Dermis microvascular lymphatic vessel endothelial cell (primary cell): ENCODE results near the gene GALNT18. TPM values are rescaled to one million over a fixed set of nuclear protein-coding genes. Genes with fewer than 3 reads are reported as not detected.

ENCODE experiments used
- DNase-seq, 2 donors: peaks; one replicate each; pipeline versions ENCODE4 v3.0.0 to v3.0.0-alpha.2; 2010; ENCODE audit warnings: low read depth in 2 of 2
- total RNA-seq: library from RNA; depleted of rRNA; stranded (reverse); fragments of >200 nt; gene quantifications from 2 replicates; pipeline ENCODE4 v1.2.1, GENCODE V29; 2014

GALNT18 gene
- total RNA-seq, 1 donor from 2014 or later: 81.3 TPM

DNA sequence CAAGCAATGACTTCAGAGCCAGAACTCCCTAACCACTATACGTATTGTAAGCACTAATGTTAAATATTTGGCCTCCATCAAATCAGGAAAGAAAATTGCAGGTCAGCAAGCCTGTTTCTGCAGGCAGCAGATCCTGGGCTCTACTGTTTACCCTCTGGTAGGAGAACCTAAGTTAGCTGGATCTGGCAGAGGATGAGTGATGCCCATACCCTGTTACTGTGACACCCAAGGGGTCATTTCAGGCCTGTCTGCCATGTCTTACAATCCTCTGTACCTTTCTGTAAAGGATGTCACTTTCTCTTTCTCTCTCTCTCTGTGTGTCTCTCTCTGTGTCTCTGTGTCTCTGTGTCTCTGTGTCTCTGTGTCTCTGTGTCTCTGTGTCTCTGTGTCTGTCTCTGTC is 375.6 kb downstream of the GALNT18 start:
- no peak for DNase-seq

DNA sequence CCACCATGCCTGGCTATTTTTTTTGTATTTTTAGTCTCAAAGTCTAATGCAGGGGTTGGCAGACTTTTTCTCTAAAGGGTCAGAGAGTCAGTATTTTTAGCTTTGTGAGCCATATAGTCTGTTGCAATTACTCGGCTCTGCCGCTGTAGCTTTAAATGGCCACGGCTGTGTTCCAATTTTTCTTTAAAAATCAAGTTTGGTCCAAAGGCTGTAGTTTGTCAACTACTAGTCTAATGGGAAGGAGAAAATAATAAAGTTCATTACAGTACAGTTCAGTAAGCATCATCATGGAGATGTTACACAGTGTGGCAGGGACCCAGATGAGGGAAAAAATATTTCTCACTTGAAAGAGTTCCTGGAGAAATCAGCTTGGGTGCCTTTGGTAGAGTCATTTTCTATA is 376.4 kb downstream of the GALNT18 start:
- DNase-seq: no peak

DNA sequence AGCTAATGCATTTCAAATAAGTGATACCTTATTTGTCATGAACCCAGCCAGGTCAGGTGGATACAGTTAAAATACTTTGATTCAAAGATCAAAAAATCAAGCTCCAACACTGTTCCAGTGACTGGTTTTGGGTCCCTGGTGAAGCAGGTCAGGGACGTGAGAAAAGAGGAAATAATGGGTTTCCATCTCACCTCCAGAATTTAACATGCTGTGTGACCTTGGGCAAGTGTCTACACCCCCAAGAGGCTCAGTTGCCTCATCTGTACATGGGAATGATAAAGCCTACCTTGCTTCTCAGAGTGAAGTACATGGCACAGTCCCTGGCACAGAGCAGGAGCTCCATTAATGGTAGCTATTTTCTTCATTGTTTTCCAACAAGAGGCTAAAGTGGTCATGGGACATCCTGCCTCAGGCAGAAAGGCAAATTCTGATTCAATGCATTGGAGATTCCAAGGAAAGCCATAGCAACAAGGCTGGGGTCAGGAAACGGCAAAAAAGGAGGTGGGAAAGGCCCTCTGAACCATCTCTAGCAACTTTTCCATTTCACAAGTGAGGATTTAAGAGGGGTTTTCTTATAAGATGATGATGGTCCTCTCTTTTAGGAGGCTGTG is 377.2 kb downstream of the GALNT18 start:
- peak in 1 of 2 donors; percentile 32 for DNase-seq

DNA sequence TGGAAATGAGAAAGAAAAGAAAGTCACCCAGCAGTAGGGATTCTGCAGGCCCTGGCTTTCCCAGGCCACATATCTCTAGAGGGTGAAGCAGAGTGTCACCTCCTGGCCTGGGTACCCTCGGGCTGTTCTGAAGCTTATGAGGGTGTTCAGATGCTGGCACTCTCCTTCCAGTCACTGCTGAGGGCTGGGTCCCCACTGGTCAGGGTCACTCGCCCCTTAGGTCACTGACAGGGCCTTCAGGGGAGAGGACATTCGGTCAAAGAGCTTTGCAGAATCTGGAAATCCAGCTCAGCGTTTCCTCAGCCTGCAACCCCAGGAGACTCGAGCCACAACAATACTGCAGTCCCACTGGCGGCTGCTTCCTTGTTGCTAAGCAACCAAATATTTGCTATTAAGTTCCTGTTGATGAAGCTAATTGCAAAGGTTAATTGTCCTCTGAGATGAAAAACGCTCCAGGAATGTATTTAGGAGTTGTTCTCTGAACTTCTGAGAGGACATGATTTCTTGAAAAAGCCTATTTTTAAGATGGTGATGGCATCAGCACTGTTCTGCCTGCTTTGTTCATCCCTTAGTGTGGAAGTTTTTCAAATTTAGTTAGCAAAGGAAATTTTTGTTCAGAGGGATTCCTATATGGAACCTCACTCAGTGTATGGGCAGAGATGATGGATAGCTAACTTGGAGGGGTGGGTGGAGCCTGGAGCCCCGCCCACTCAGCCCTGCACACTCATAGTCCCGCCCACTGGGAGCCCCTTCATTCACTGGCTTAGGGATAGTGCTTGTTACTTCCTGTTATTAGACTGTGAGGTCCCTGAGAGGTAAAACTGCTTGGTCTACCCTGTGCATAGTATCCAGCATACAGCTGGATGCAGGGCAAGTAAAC is 378.0 kb downstream of the GALNT18 start:
- DNase-seq: peak; percentile 25 to 57

DNA sequence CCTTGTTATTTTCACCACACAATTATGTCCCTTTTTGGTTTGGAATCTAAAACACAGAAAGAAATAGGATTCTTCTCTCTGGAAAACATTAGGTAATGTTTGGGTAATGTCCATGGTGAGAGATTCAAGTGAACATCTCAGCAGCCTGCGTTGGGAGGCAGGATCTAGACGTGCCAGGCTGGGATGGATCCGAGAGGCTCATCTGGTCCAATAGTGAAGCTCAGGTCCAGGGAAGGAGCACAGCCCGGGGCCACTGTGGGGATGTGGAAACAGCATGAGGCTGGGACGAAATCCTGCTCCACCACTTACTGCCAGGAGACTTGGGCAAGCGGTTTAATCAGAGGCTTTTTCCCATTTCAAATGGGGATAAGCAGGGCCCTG is 378.6 kb downstream of the GALNT18 start:
- DNase-seq: no peak

DNA sequence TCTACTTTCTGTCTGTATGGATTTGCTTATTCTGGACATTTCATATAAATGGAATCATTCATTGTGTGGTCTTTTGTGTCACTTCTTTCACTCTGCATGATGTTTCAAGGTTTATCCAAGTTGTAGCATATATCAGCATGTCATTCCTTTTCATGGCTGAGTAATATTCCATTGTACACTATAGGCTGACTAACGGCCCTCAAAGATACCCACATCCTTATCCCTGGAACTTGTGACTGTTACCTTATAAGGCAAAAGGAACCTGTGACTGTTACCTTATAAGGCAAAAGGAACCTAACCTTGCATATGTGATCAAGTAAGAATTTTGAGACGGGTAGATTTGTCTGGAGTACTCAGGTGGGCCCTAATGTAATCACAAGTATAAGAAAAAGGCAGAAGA is 380.5 kb downstream of the GALNT18 start:
- DNase-seq: no peak

DNA sequence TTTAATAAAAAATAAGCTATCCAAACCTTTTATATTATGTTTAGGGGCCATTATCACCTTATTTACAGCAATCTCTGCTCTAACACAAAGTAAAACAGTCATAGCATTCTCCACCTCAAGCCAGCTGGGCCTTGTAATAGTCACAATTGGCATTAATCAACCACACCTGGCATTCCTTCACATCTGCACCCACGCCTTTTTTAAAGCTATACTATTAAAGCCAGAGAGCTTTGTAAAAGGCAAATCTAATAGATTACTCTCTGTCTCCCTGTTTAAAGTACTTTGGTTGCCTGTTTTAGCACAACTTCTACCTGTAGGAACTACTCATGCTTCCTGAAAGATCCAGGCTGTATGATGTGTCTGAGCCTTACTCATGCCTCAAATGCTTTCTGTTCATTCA is 381.8 kb downstream of the GALNT18 start:
- no peak for DNase-seq

DNA sequence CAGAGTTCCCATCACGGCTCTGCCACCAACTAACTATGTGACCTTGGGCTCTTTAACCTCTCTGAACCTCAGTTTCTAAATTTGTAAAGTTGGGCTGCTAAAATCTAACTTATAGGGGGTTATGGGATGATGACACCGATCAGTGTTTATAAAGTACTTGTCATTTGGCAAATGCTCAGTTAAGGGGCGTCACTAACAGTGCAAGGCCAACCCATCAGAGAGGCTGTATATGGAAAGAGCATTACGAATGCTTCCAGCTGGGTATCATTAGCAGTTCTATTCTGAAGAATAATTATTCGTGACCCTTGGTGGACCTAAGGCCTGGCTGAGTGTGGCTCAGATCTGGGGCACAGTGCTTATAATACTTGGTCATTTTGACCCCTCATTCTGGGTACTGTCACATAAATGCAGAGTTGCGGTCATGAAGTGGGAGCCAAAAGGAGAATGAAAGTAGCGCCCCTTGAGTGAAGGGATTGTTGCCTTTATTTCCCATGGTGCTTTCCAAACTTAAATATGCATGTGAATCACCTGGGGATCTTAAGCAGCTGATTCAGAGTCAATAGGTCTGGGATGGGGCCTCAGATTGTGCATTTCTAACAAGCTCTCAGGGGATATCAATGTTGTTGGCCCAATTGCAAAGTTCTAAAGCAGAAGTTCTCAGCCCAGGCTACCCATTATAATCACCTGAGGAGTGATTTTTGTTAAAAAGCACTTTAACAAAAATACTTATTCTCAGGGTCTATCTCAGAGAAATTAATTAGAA is 384.6 kb downstream of the GALNT18 start:
- no peak for DNase-seq

DNA sequence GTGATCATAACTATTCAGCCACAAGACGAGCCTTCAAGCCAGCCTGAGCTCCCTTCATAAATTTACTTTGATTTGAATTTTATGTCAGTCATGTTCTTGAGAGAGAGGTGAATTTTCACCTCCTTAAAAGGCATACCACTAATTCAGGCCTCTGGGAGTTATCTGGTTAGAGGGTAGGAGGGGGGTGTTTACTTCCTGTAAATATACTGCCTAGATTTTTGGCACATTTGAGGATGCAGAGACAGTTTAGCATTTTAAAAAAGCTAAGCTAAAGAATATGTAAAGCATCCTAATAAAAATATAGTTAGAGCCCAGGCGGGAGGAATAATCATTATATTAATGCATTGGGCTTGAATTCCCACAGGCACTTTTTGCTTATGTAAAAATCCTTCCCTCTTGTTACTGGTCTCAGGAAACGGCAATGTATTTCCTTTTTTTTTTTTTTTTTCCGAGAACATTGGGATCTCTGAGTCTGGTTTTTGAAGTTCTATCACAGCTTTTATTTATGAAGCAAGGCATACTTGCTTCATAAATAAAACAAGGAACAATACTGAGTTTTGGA is 385.2 kb downstream of the GALNT18 start:
- DNase-seq: no peak

DNA sequence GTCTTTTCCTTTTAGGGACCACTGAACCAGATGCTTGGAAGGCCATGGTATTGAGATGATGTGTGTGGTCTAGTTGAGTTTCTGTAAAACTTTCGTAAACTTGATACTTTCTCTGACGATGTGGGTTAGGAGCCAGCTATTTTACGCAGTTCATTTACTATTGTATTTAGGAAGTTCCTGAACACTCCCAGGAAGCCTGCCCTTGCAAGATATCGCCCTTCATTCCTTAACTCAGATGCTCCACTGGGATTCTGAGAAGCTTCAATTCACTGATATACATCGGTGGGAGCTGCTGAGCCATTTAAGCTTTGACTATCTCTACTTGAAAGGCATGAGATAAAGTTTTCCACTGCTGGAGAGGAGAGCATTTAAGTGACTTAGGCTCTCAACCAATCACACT is 390.0 kb downstream of the GALNT18 start:
- DNase-seq: no peak

DNA sequence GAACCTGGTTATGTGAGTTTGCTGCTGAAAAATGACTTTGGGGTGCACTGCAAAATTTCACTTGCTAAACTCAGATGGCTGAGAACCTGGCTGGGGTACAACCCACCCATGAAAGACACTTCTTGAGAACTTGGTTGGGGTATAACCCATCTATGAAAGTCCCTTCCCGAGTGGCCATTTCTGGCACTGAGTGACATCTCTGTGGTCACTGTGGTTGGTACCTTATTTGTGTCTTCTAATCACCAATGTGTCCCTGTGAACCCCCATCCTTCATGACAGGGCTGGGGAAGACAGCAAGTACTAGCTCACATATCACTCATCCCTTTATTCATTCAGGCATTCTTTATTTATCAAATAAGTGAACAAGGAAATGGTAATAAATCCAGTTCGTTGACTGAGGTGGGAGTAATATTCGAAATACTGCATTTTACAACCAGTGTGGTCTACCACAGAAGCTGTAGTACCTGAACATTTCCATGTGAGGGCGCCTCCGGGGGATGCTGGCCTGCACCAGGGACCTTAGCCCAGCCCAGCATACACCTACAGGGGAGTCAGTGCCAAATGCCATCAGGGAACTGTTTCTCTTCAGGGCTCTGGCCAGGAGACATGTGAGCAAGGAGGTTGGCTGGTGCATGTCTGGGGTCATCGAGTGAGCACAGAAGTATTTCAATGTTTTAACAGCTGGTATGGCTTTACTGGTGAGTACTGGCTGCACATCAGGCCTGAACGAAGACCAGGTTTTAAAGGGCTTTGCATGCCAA is 390.8 kb downstream of the GALNT18 start:
- peak in 1 of 2 donors; percentile 11 for DNase-seq

DNA sequence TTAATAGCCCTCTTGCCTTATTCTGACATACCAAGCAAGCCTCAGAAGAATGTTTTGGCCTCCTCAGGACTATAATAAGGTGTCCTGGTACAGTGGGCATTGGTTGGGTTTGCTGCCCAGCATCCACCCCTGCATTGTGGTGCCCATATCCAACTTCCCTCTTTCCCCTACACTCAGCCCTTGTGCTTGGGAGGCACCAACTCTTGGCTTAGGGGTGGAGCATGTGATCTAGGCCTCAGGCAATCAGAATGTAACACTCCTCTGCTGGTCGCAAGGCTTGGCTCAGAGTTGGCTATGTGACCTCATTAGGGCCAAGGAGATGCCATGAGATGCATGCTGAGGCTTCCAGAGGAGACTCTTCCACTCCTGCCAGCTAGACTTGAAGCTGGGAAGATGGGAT is 391.7 kb downstream of the GALNT18 start:
- no peak for DNase-seq

DNA sequence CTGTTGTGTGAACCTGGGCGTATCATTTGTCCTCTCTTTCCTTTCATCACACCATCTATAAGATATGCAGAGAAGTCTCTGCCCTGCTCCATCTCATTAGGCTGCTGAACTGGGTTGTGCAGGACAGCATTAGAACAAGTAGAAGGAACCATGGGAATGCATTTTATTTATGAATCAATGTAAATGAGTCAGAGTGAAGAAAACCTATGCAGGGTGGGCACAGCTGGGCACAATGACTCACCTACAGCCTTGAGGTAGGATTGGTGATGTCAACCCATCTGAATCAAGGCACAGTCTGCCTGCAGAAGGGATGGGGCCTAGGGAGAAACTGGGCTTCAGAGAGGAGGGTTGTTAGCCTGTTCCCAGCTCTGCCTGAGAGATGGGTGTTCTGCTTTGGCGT is 392.2 kb downstream of the GALNT18 start:
- no peak for DNase-seq

DNA sequence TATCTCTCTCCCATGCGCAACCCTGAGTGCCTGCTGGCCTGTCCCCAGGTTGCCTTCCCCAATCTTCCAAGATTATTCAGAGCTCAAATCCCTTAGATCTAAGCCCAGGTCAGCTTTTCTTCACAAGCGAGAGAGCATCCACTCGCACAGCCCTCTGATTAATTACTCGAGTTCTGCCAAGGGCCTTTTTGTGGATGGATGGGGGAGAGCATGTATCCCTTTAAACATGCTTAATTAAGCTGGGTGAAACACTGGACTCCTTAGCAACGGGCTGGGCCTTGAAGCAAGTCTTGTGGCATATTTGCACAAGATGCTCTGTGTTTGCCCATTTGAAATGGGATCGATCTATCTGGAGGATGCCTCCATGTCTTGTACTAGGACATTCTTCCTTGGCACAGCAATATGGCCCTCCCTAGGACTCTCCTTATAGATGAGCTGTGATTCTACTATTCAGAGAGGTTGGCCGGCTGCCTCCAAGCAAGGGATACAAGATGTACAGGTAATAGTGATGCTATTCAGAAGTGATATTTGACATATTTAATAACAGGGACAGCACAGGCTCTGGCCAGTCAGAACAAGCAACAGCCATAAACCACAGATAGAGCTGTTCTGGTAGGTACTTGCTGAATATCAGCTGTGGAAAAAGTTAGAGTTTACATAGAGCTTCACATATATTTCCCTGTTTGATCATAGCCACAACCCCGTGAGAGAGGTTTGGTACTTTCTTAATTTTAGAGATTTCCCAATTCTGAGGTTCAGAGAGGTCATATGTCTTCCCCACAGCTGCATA is 394.3 kb downstream of the GALNT18 start:
- no peak for DNase-seq

Other genes with a start within 250 kb of the GALNT18 start
- gene USP47, start 220.0 kb upstream of the GALNT18 start, total RNA-seq: 55.3 and 56.4 TPM in 2 replicates